Mesenchymal stem cell (in vitro differentiated cells and primary cell): ENCODE results near the gene EXOSC7. TPM values are rescaled to one million over a fixed set of nuclear protein-coding genes. Genes with fewer than 3 reads are reported as not detected.

ENCODE experiments used
- DNase-seq: peaks from one replicate; pipeline ENCODE4 v3.0.0-alpha.2; 2013
- H2AFZ ChIP-seq: one replicate; pipeline ENCODE4 v1.6.1; 2013; ENCODE audit warnings: low read depth, mild to moderate bottlenecking, control low read depth, inconsistent platforms, low read length, moderate library complexity
- H2AK5ac ChIP-seq: 2 replicates; pipeline ENCODE4 v1.6.1; 2013; ENCODE audit warnings: low read length, moderate library complexity, mild to moderate bottlenecking, inconsistent platforms; ENCODE audit not compliant: severe bottlenecking
- H2BK120ac ChIP-seq: one replicate; pipeline ENCODE4 v1.6.1; 2013; ENCODE audit warnings: low read depth, mild to moderate bottlenecking, inconsistent platforms, low read length, moderate library complexity
- H2BK12ac ChIP-seq, 2 experiments: one replicate each; pipeline ENCODE4 v1.6.1; 2013; ENCODE audit warnings: inconsistent platforms in 2 of 2, low read length in 2 of 2, mild to moderate bottlenecking in 2 of 2, moderate library complexity in 2 of 2, control low read depth in 1 of 2
- H2BK15ac ChIP-seq: one replicate; pipeline ENCODE4 v1.6.1; 2013; ENCODE audit warnings: mild to moderate bottlenecking, low read depth, inconsistent platforms; ENCODE audit not compliant: poor library complexity, severe bottlenecking
- H2BK5ac ChIP-seq: 2 replicates; pipeline ENCODE4 v1.6.1; 2013; ENCODE audit warnings: low read depth, mild to moderate bottlenecking, low read length, control low read depth, inconsistent platforms; ENCODE audit not compliant: poor library complexity, severe bottlenecking
- H3K14ac ChIP-seq, 2 experiments: one replicate each; pipeline ENCODE4 v1.6.1; 2013; ENCODE audit warnings: inconsistent platforms in 2 of 2, low read length in 2 of 2, control low read depth in 1 of 2, mild to moderate bottlenecking in 1 of 2, moderate library complexity in 1 of 2
- H3K18ac ChIP-seq, 2 experiments: one replicate each; pipeline ENCODE4 v1.6.1; 2013; ENCODE audit warnings: inconsistent platforms in 2 of 2, low read length in 2 of 2, control low read depth in 1 of 2, low read depth in 1 of 2, mild to moderate bottlenecking in 1 of 2
- H3K23ac ChIP-seq, 2 experiments: one replicate each; pipeline ENCODE4 v1.6.1; 2013; ENCODE audit warnings: inconsistent platforms in 2 of 2, low read length in 2 of 2, mild to moderate bottlenecking in 2 of 2, moderate library complexity in 2 of 2, control low read depth in 1 of 2
- H3K27ac ChIP-seq: 2 replicates; pipeline ENCODE4 v1.5.1; 2013; ENCODE audit warnings: mild to moderate bottlenecking, moderate library complexity, low read length, control low read depth, inconsistent platforms; ENCODE audit not compliant: poor library complexity, severe bottlenecking
- H3K27me3 ChIP-seq, 2 experiments: 2 replicates each; pipeline versions ENCODE4 v1.6.1 to v1.7.0; 2013; ENCODE audit warnings: low read length in 2 of 2, mild to moderate bottlenecking in 2 of 2, moderate library complexity in 2 of 2, control low read depth in 1 of 2, inconsistent platforms in 1 of 2; ENCODE audit not compliant: control insufficient read depth in 1 of 2, insufficient read depth in 1 of 2
- H3K36me3 ChIP-seq, 2 experiments: 2 replicates each; pipeline versions ENCODE4 v1.6.1 to v1.7.0; 2013; ENCODE audit warnings: low read length in 2 of 2, control low read depth in 1 of 2, inconsistent platforms in 1 of 2, low read depth in 1 of 2, mild to moderate bottlenecking in 1 of 2; ENCODE audit not compliant: insufficient read depth in 2 of 2, control insufficient read depth in 1 of 2
- H3K4ac ChIP-seq, 2 experiments: one replicate each; pipeline ENCODE4 v1.6.1; 2013; ENCODE audit warnings: inconsistent platforms in 2 of 2, low read length in 2 of 2, mild to moderate bottlenecking in 2 of 2, moderate library complexity in 2 of 2, control low read depth in 1 of 2, low read depth in 1 of 2
- H3K4me1 ChIP-seq: 2 replicates; pipeline ENCODE4 v1.6.1; 2013; ENCODE audit warnings: low read depth, low read length, control low read depth; ENCODE audit not compliant: control insufficient read depth, insufficient read depth
- H3K4me2 ChIP-seq: 2 replicates; pipeline ENCODE4 v1.6.1; 2013; ENCODE audit warnings: low read length, mild to moderate bottlenecking, inconsistent platforms; ENCODE audit not compliant: poor library complexity, severe bottlenecking
- H3K4me3 ChIP-seq, 2 experiments: 2 replicates each; pipeline versions ENCODE4 v1.5.1 to v1.7.0; 2013; ENCODE audit warnings: low read length in 2 of 2, mild to moderate bottlenecking in 2 of 2, control low read depth in 1 of 2, low read depth in 1 of 2; ENCODE audit not compliant: insufficient read depth in 1 of 2
- H3K79me1 ChIP-seq: replicated peaks from 2 replicates; pipeline ENCODE4 v1.6.1; 2013; ENCODE audit warnings: mild to moderate bottlenecking, control low read depth, low read length, inconsistent platforms; ENCODE audit not compliant: poor library complexity, severe bottlenecking
- H3K9ac ChIP-seq: 2 replicates; pipeline ENCODE4 v1.7.0; 2013; ENCODE audit warnings: mild to moderate bottlenecking, low read length, moderate library complexity
- H3K9me3 ChIP-seq: 2 replicates; pipeline ENCODE4 v1.7.0; 2013; ENCODE audit warnings: mild to moderate bottlenecking, low read length; ENCODE audit not compliant: control insufficient read depth
- H4K8ac ChIP-seq: one replicate; pipeline ENCODE4 v1.6.1; 2013; ENCODE audit warnings: inconsistent platforms, mild to moderate bottlenecking, low read length, moderate library complexity
- H4K91ac ChIP-seq: one replicate; pipeline ENCODE4 v1.6.1; 2013; ENCODE audit warnings: mild to moderate bottlenecking, low read length, inconsistent platforms
- WGBS: methylation state at CpG from one replicate; pipeline ENCODE4 v1.1.7; 2013; ENCODE audit warnings: mixed read lengths; 5-methylcytosine and 5-hydroxymethylcytosine counted together
- small RNA-seq: library from polyadenylated mRNA; stranded (forward); fragments of <200 nt; extraction: miRNeasy Mini kit (QIAGEN cat#:217004); gene quantifications from one replicate; pipeline ENCODE3, GENCODE V24; 2013; ENCODE audit warnings: low read depth

The EXOSC7 gene

GRCh38 chr3:45057557-45057956, 81.5 kb downstream of the EXOSC7 start:
- WGBS = 68% methylated on average over 3 of the region's 3 CpGs

GRCh38 chr3:45059132-45059531, 83.1 kb downstream of the EXOSC7 start:
- peak overlapping the region in 1 of 2 experiments; percentile 17 for H3K4ac ChIP-seq
- H2BK120ac ChIP-seq = no peak overlapping the region
- H3K4me3 ChIP-seq = no peak overlapping the region
- H3K27ac ChIP-seq = no peak overlapping the region
- H4K91ac ChIP-seq = no peak overlapping the region
- no peak overlapping the region for H2AFZ ChIP-seq
- H3K23ac ChIP-seq = no peak overlapping the region
- no peak overlapping the region for H3K9ac ChIP-seq
- H2BK12ac ChIP-seq = peak overlapping the region; percentile 51 to 65
- no peak overlapping the region for H4K8ac ChIP-seq
- H2BK15ac ChIP-seq = no peak overlapping the region
- H3K9me3 ChIP-seq = no peaks in the 10 kb centered on the region
- no peak overlapping the region for H2BK5ac ChIP-seq
- no peak for DNase-seq
- WGBS = 100% methylated on average over 2 of the region's 2 CpGs
- H3K14ac ChIP-seq = no peak overlapping the region
- no peak overlapping the region for H3K4me2 ChIP-seq
- no peaks in the 10 kb centered on the region for H3K27me3 ChIP-seq
- no peaks in the 10 kb centered on the region for H3K79me1 ChIP-seq
- H3K4me1 ChIP-seq = peaks cover 14% of the 10 kb centered on the region
- H2AK5ac ChIP-seq = no peak overlapping the region
- no peak overlapping the region for H3K18ac ChIP-seq
- H3K36me3 ChIP-seq = no peaks in the 10 kb centered on the region

More at GRCh38 chr3:45057557-45057956, 81.5 kb downstream of the EXOSC7 start:
- Histone ChIP-seq H2AK5ac (no peak overlapping the region), H2BK120ac (no peak overlapping the region), H3K27me3 (no peaks in the 10 kb centered on the region), H3K27ac (no peak overlapping the region), H3K79me1 (no peaks in the 10 kb centered on the region), H3K4me1 (peaks cover 14% of the 10 kb centered on the region), H3K4ac (peak overlapping the region in 1 of 2 experiments; percentile 18), H3K23ac (no peak overlapping the region), H2BK5ac (no peak overlapping the region), H4K8ac (no peak overlapping the region), H3K14ac (no peak overlapping the region), H3K4me3 (no peak overlapping the region), H2BK12ac (peak overlapping the region in 1 of 2 experiments; percentile 18), H3K4me2 (no peak overlapping the region), H3K18ac (peak overlapping the region in 1 of 2 experiments; percentile 40), H3K36me3 (no peaks in the 10 kb centered on the region), H3K9me3 (no peaks in the 10 kb centered on the region), H2BK15ac (no peak overlapping the region), H4K91ac (no peak overlapping the region), H2AFZ (no peak overlapping the region), H3K9ac (no peak overlapping the region)
- DNase-seq = no peak

DNA sequence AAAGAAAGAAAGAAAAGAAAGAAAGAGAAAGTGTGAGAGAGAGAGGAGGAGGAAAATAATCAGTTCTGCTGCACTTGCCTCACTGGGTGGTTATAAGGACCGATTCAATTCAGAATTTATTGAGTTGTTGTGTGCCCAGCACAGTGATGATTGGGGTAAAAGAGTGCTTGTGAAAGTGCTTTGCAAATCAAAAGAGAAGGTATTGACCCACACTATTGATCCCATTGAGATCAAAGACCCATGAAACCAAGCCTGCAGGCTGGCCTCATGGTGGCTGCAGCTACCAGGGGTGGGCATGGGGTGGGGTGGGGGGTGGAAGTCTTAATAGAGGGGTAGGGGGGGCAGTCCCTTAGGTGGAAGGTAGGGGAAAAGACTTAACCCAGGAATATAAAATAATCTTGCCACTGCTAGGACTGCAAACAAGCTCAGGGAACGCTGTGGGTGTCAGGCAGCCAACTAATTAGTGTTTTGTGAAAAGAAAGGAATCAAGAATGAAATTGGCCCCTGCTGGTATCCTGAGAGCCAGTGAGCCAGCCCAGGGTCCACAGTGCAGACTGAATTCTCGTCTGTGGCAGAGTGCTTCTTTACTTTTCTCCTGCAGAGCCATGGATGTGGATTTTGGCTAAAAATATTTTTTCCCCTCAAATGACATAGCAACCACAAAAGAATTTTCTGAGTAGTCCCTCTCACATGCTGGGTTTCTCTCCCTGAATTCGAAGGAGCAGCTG, 84.3 kb downstream of the EXOSC7 start:
- Histone ChIP-seq H2BK15ac (peak overlapping the region; percentile 76), H3K27me3 (no peaks in the 10 kb centered on the region), H3K9ac (peak overlapping the region; percentile 65), H4K91ac (peak overlapping the region; percentile 93), H2BK12ac (peak overlapping the region; percentile 99 to 100), H2BK120ac (peak overlapping the region; percentile 93), H3K36me3 (no peaks in the 10 kb centered on the region), H3K79me1 (no peaks in the 10 kb centered on the region), H3K4me2 (no peak overlapping the region), H3K27ac (no peak overlapping the region), H2AFZ (no peak overlapping the region), H3K4ac (peak overlapping the region in 1 of 2 experiments; percentile 89), H2BK5ac (no peak overlapping the region), H3K9me3 (no peaks in the 10 kb centered on the region), H4K8ac (peak overlapping the region; percentile 95), H3K4me1 (peaks cover 16% of the 10 kb centered on the region), H3K23ac (no peak overlapping the region), H3K4me3 (no peak overlapping the region), H3K18ac (peak overlapping the region; percentile 92 to 99), H3K14ac (peak overlapping the region in 1 of 2 experiments; percentile 86), H2AK5ac (no peak overlapping the region)
- DNase-seq = peak; percentile 25
- WGBS = 35% methylated on average over 4 of the region's 4 CpGs

Small RNAs within 50 kb of the gene (small RNA-seq; reads per million reads assigned to genes)
- not detected for gene RNU5B-3P
